SK-N-SH (cell line): ENCODE results near the gene BTBD9. TPM values are rescaled to one million over a fixed set of nuclear protein-coding genes. Genes with fewer than 3 reads are reported as not detected.
A peak's percentile ranks its signal among the peaks of the same experiment; 100 is the strongest.

Experiments
- CTCF ChIA-PET: fragments of 300-600, 350-600 bp; formaldehyde crosslinking; extraction: SDS; loops from one replicate; lab custom pipeline; 2021; lab: Yijun Ruan, JAX
- POLR2A ChIA-PET: fragments of 350-600 bp; sonication (Branson Sonifier 250); formaldehyde crosslinking; extraction: SDS; loops from one replicate; lab custom pipeline; 2020; ENCODE audit warnings: antibody characterized with exemption, inconsistent platforms; lab: Yijun Ruan, JAX
- DNase-seq: peaks from one replicate; pipeline ENCODE4 v3.0.0; 2012
- H2AFZ ChIP-seq: fragments of 200-600 bp; sonication (generic); 2 replicates; pipeline ENCODE4 v1.8.1; 2016; ENCODE audit warnings: antibody characterized with exemption, mild to moderate bottlenecking, low read depth
- H3F3A ChIP-seq: fragments of 200-600 bp; sonication (generic); replicated peaks from 2 replicates; pipeline ENCODE3; 2016; ENCODE audit warnings: antibody characterized with exemption, mild to moderate bottlenecking; ENCODE audit not compliant: insufficient read depth
- H3K27ac ChIP-seq, 2 experiments: fragments of 200-500 bp in 1 of 2; fragments of 200-600 bp in 1 of 2; sonication (Bioruptor generic) in 1 of 2; sonication (generic), shearing (Covaris generic) in 1 of 2; 2 replicates each; pipeline versions ENCODE4 v1.5.1 to v1.6.1; 2014 to 2016; ENCODE audit warnings: low read depth in 2 of 2, inconsistent platforms in 1 of 2, low read length in 1 of 2, mild to moderate bottlenecking in 1 of 2, mixed read lengths in 1 of 2
- H3K27me3 ChIP-seq: fragments of 200-600 bp; sonication (generic), shearing (Covaris generic); 2 replicates; pipeline ENCODE4 v1.6.1; 2016; ENCODE audit warnings: mixed run types; ENCODE audit not compliant: insufficient read depth
- H3K36me3 ChIP-seq, 2 experiments: fragments of 200-500 bp in 1 of 2; fragments of 200-600 bp in 1 of 2; sonication (Bioruptor generic) in 1 of 2; sonication (generic) in 1 of 2; replicated peaks in 1 of 2; 2 replicates each; pipeline versions ENCODE3 to v1.5.1; 2014 to 2016; ENCODE audit warnings: low read length in 1 of 2, mild to moderate bottlenecking in 1 of 2; ENCODE audit not compliant: insufficient read depth in 2 of 2, control insufficient read depth in 1 of 2
- H3K4me1 ChIP-seq, 2 experiments: fragments of 200-500 bp in 1 of 2; fragments of 200-600 bp in 1 of 2; sonication (Bioruptor generic) in 1 of 2; sonication (generic), shearing (Covaris generic) in 1 of 2; 2 replicates each; pipeline versions ENCODE4 v1.5.1 to v1.6.1; 2014 to 2016; ENCODE audit warnings: low read depth in 1 of 2, low read length in 1 of 2, mixed run types in 1 of 2; ENCODE audit not compliant: insufficient read depth in 2 of 2, control insufficient read depth in 1 of 2
- H3K4me2 ChIP-seq: fragments of 200-600 bp; sonication (generic), shearing (Covaris generic); 2 replicates; pipeline ENCODE4 v1.6.1; 2017; ENCODE audit warnings: mixed run types
- H3K4me3 ChIP-seq, 2 experiments: fragments of 200-500 bp in 1 of 2; fragments of 200-600 bp in 1 of 2; sonication (Bioruptor generic) in 1 of 2; sonication (generic), shearing (Covaris generic) in 1 of 2; 2 replicates each; pipeline versions ENCODE4 v1.5.1 to v1.8.1; 2014 to 2016; ENCODE audit warnings: low read depth in 2 of 2, inconsistent platforms in 1 of 2, low read length in 1 of 2, mild to moderate bottlenecking in 1 of 2, mixed read lengths in 1 of 2, moderate library complexity in 1 of 2
- H3K79me2 ChIP-seq: fragments of 200-600 bp; sonication (generic); 2 replicates; pipeline ENCODE4 v1.8.1; 2017; ENCODE audit warnings: mild to moderate bottlenecking; ENCODE audit not compliant: insufficient read depth
- H3K9ac ChIP-seq: fragments of 200-600 bp; sonication (generic); 2 replicates; pipeline ENCODE4 v1.6.1; 2017; ENCODE audit warnings: mixed run types
- H3K9me2 ChIP-seq: fragments of 200-600 bp; sonication (generic); 2 replicates; pipeline ENCODE4 v1.6.1; 2017; ENCODE audit warnings: mixed run types
- H3K9me3 ChIP-seq: fragments of 200-600 bp; sonication (generic); 2 replicates; pipeline ENCODE4 v1.6.1; 2017; ENCODE audit warnings: mixed run types, mild to moderate bottlenecking, moderate library complexity
- H4K20me1 ChIP-seq: fragments of 200-600 bp; sonication (generic); 2 replicates; pipeline ENCODE4 v1.6.1; 2017; ENCODE audit warnings: mild to moderate bottlenecking, mixed run types; ENCODE audit not compliant: insufficient read depth
- CTCF ChIP-seq: fragments of 200-600 bp; sonication (generic); IDR thresholded peaks from 2 replicates; pipeline ENCODE4 v1.6.1; 2017; ENCODE audit warnings: antibody characterized with exemption, mild to moderate bottlenecking, moderate library complexity
- MEF2A ChIP-seq: IDR thresholded peaks from 2 replicates; pipeline ENCODE4 v1.4.0; 2012; ENCODE audit warnings: low read depth, borderline replicate concordance
- MXI1 ChIP-seq: IDR thresholded peaks from 2 replicates; pipeline ENCODE4 v1.6.1; 2012; ENCODE audit warnings: mild to moderate bottlenecking, low read depth, low read length, improper control_type of control experiment
- POLR2AphosphoS5 ChIP-seq: IDR thresholded peaks from 2 replicates; pipeline ENCODE4 v1.6.1; 2012; ENCODE audit warnings: low read depth, low read length
- RAD21 ChIP-seq: IDR thresholded peaks from 2 replicates; pipeline ENCODE4 v1.6.1; 2012; ENCODE audit warnings: mild to moderate bottlenecking, low read length
- USF2 ChIP-seq: fragments of 150-350 bp; IDR thresholded peaks from 2 replicates; pipeline ENCODE4 v1.6.1; 2017; ENCODE audit warnings: antibody characterized with exemption, low read length, low read depth, borderline replicate concordance
- WGBS: methylation state at CpG from one replicate; pipeline ENCODE4 v1.1.6; 2017; ENCODE audit warnings: low lambda C conversion rate; 5-methylcytosine and 5-hydroxymethylcytosine counted together
- polyA plus RNA-seq, 3 experiments: library from polyadenylated mRNA; depleted of rRNA; stranded (reverse); fragments of >200 nt; gene quantifications; 2 replicates each; pipeline ENCODE4 v1.2.3, GENCODE V29; 2012

Gene BTBD9
- polyA plus RNA-seq, 1 of the 3 experiments (the other 2 are of a cell fraction): 2.2 TPM

GRCh38 chr6:38188677-38189335, 450.9 kb downstream of the BTBD9 start:
- Histone ChIP-seq H2AFZ (no peak overlapping the region), H3K27ac (no peak overlapping the region), H3K4me3 (no peak overlapping the region), H3K4me1 (peaks cover 0 to 43% of the 10 kb centered on the region in 2 experiments; a peak in 2 of 4 replicates), H3K79me2 (no peaks in the 10 kb centered on the region), H3F3A (no peaks in the 10 kb centered on the region), H3K4me2 (no peak overlapping the region), H3K27me3 (no peaks in the 10 kb centered on the region), H3K9ac (no peak overlapping the region), H3K36me3 (peaks cover 0 to 3% of the 10 kb centered on the region in 2 experiments), H4K20me1 (no peaks in the 10 kb centered on the region), H3K9me3 (no peaks in the 10 kb centered on the region), H3K9me2 (no peaks in the 10 kb centered on the region)
- no peak for TF ChIP-seq POLR2AphosphoS5
- DNase-seq: no peak
- 92% methylated on average over 9 of the region's 14 CpGs for WGBS
- CTCF ChIA-PET: interaction anchor here (1.0 to 1.1 kb wide), 2 partner anchors 8 to 305 kb away, joined by 3 to 5 read pairs; no protein-coding TSS in a partner anchor
- POLR2A ChIA-PET: no interaction called here

- no peaks in the 10 kb centered on the region for H4K20me1 ChIP-seq
- H3K9me3 ChIP-seq: no peaks in the 10 kb centered on the region
- no peak overlapping the region for H2AFZ ChIP-seq
- no peaks in the 10 kb centered on the region for H3K9me2 ChIP-seq
- no peaks in the 10 kb centered on the region for H3K27me3 ChIP-seq
- H3K4me3 ChIP-seq: no peak overlapping the region
- peaks cover 0 to 36% of the 10 kb centered on the region in 2 experiments; a peak in 2 of 4 replicates for H3K4me1 ChIP-seq
- no peaks in the 10 kb centered on the region for H3K79me2 ChIP-seq
- 92% methylated on average over 17 of the region's 20 CpGs for WGBS
- DNase-seq: no peak
- POLR2A ChIA-PET: no interaction called here
- TF ChIP-seq CTCF (no peak), USF2 (no peak), MXI1 (no peak)
- no peak overlapping the region for H3K4me2 ChIP-seq
- H3F3A ChIP-seq: no peaks in the 10 kb centered on the region
- CTCF ChIA-PET: interaction anchor here (0.8 to 1.1 kb wide), 4 partner anchors 9 to 306 kb away, joined by 3 to 5 read pairs (median 3); no protein-coding TSS in a partner anchor
- no peak overlapping the region for H3K9ac ChIP-seq
- no peak overlapping the region for H3K27ac ChIP-seq
- H3K36me3 ChIP-seq: peaks cover 0 to 3% of the 10 kb centered on the region in 2 experiments
Observed at GRCh38 chr6:38187811-38188590, 451.7 kb downstream of the BTBD9 start.

- no peak for TF ChIP-seq MEF2A
- TF ChIP-seq RAD21: 0 out of 2 replicates have a peak, but pooled peaks have one; percentile 12
- no peaks in the 10 kb centered on the region for H3K27me3 ChIP-seq
- H3K9ac ChIP-seq: no peak overlapping the region
- H3F3A ChIP-seq: no peaks in the 10 kb centered on the region
- POLR2A ChIA-PET: no interaction called here
- 79% methylated on average over 8 of the region's 8 CpGs for WGBS
- no peaks in the 10 kb centered on the region for H3K79me2 ChIP-seq
- H4K20me1 ChIP-seq: no peaks in the 10 kb centered on the region
- H3K9me2 ChIP-seq: no peaks in the 10 kb centered on the region
- H3K27ac ChIP-seq: no peak overlapping the region
- no peak overlapping the region for H3K4me3 ChIP-seq
- no peak for DNase-seq
- H3K4me1 ChIP-seq: peaks cover 0 to 32% of the 10 kb centered on the region in 2 experiments; a peak in 2 of 4 replicates
- CTCF ChIA-PET: interaction anchor here (0.8 kb wide), 2 partner anchors 12 to 17 kb away, joined by 3 read pairs; no protein-coding TSS in a partner anchor
- no peak overlapping the region for H2AFZ ChIP-seq
- H3K36me3 ChIP-seq: peaks cover 0 to 3% of the 10 kb centered on the region in 2 experiments
- no peak overlapping the region for H3K4me2 ChIP-seq
- no peaks in the 10 kb centered on the region for H3K9me3 ChIP-seq
Observed at GRCh38 chr6:38187325-38187724, 452.4 kb downstream of the BTBD9 start.
